ENCODE results near the gene CPNE8. TPM values are rescaled to one million over a fixed set of nuclear protein-coding genes. Genes with fewer than 3 reads are reported as not detected.
"Not testable (repeated sequence)": the region's sequence is repeated elsewhere in the genome, so short reads cannot be mapped to it uniquely, and the experiment has no call there.

CPNE8 gene
- total RNA-seq, 1 donor from 2014 or later: 10.8 TPM

DNA sequence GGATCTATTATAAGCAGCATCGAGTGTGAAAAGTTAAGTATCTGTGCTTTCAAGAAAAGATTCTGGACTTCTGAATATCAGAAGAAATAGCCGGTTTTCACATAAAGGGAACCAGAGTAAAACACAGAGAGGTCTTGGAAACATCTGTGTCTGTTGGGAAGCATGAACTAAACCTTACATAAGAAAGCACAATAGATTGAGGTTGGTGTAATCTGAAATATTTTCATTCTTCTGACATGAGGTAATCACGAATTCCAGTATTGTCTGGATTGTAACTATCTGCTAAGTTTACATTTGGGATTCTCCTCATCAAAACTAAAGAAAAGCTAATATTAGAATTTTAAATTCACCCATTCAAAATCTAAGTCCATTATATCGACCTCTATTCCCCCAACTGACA, 161.3 kb downstream of the CPNE8 start:
- TF ChIP-seq, protein P1, sequence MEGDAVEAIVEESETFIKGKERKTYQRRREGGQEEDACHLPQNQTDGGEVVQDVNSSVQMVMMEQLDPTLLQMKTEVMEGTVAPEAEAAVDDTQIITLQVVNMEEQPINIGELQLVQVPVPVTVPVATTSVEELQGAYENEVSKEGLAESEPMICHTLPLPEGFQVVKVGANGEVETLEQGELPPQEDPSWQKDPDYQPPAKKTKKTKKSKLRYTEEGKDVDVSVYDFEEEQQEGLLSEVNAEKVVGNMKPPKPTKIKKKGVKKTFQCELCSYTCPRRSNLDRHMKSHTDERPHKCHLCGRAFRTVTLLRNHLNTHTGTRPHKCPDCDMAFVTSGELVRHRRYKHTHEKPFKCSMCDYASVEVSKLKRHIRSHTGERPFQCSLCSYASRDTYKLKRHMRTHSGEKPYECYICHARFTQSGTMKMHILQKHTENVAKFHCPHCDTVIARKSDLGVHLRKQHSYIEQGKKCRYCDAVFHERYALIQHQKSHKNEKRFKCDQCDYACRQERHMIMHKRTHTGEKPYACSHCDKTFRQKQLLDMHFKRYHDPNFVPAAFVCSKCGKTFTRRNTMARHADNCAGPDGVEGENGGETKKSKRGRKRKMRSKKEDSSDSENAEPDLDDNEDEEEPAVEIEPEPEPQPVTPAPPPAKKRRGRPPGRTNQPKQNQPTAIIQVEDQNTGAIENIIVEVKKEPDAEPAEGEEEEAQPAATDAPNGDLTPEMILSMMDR (IDR thresholded peaks at IDR 0.05; ENCODE audit: unreplicated experiment): no peak
- Mint-ChIP-seq H3K27ac (ENCODE audit: unreplicated experiment) (no peak overlapping the region), H3K36me3 (ENCODE audit: low read depth, unreplicated experiment) (peaks cover under 1% of the 10 kb centered on the region), H3K27me3 (ENCODE audit: unreplicated experiment) (no peaks in the 10 kb centered on the region), H3K4me1 (ENCODE audit: unreplicated experiment) (no peaks in the 10 kb centered on the region), H3K9me3 (ENCODE audit: unreplicated experiment) (no peaks in the 10 kb centered on the region), H3K4me3 (ENCODE audit: unreplicated experiment) (no peak overlapping the region)
- DNase-seq (ENCODE audit: low spot score): no peak

DNA sequence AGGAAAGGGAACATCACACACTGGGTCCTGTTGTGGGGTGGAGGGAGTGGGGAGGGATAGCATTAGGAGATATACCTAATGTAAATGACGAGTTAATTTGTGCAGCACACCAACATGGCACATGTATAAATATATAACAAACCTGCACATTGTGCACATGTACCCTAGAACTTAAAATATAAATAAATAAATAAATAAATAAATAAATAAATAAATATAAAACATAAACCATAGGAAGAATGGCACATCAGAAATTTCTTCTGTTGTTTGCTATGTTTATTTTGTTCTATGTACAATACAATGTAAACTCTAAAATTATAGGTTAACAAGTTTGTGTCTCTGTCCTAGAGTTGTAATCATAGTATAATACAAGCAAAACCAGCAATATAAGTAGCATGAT, 162.9 kb downstream of the CPNE8 start:
- H3K4me3 Mint-ChIP-seq (ENCODE audit: unreplicated experiment); DNase-seq (ENCODE audit: low spot score); H3K9me3 Mint-ChIP-seq (ENCODE audit: unreplicated experiment); H3K36me3 Mint-ChIP-seq (ENCODE audit: low read depth, unreplicated experiment); H3K4me1 Mint-ChIP-seq (ENCODE audit: unreplicated experiment); H3K27me3 Mint-ChIP-seq (ENCODE audit: unreplicated experiment); H3K27ac Mint-ChIP-seq (ENCODE audit: unreplicated experiment): not testable (repeated sequence)

DNA sequence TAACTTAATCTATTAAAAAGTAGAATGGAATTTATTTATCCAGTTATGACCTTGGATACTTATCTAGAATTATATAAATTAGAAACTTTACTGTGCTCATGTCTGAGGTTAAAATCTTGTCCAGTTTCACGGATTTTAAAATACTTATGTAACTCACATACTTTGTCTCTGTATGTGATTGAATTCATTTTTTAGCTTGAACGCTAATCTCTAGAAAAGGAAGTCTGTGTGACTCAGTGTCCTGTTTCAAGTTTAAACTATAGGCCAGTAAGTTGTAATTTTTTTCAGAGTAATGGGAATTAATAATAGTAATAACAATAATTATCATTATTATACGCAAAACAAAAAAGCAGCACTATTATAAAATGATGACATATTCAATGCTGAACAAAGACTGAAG, 168.6 kb downstream of the CPNE8 start:
- Mint-ChIP-seq H3K27ac (ENCODE audit: unreplicated experiment) (no peak overlapping the region), H3K4me3 (ENCODE audit: unreplicated experiment) (no peak overlapping the region), H3K9me3 (ENCODE audit: unreplicated experiment) (no peaks in the 10 kb centered on the region), H3K4me1 (ENCODE audit: unreplicated experiment) (no peaks in the 10 kb centered on the region), H3K36me3 (ENCODE audit: low read depth, unreplicated experiment) (no peaks in the 10 kb centered on the region), H3K27me3 (ENCODE audit: unreplicated experiment) (no peaks in the 10 kb centered on the region)
- TF ChIP-seq, protein P1 (IDR thresholded peaks at IDR 0.05; ENCODE audit: unreplicated experiment): no peak
- no peak for DNase-seq (ENCODE audit: low spot score)

DNA sequence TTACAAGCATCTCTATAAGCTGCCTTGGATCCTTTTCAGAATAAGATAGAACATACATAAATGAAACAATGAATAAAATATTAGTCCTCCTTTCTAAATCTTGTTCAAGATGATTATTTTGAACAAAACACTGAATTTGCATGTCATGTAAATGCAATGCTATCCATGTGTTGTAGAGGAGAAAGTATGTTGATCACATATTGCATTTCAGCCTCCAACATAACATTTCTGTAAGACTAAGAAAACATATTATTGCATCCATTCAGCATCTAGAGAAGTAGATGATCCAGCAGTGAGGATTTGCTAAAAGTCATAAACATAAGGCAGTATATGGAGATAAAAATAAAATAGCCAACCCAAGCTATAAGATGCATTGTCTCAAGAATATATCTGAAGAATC, 172.6 kb downstream of the CPNE8 start:
- no peak for DNase-seq (ENCODE audit: low spot score)
- H3K4me1 Mint-ChIP-seq (ENCODE audit: unreplicated experiment): no peaks in the 10 kb centered on the region
- H3K27me3 Mint-ChIP-seq (ENCODE audit: unreplicated experiment): no peaks in the 10 kb centered on the region
- no peak overlapping the region for H3K27ac Mint-ChIP-seq (ENCODE audit: unreplicated experiment)
- H3K36me3 Mint-ChIP-seq (ENCODE audit: low read depth, unreplicated experiment): no peaks in the 10 kb centered on the region
- H3K4me3 Mint-ChIP-seq (ENCODE audit: unreplicated experiment): no peak overlapping the region
- TF ChIP-seq, protein P1 (IDR thresholded peaks at IDR 0.05; ENCODE audit: unreplicated experiment): no peak
- H3K9me3 Mint-ChIP-seq (ENCODE audit: unreplicated experiment): no peaks in the 10 kb centered on the region

DNA sequence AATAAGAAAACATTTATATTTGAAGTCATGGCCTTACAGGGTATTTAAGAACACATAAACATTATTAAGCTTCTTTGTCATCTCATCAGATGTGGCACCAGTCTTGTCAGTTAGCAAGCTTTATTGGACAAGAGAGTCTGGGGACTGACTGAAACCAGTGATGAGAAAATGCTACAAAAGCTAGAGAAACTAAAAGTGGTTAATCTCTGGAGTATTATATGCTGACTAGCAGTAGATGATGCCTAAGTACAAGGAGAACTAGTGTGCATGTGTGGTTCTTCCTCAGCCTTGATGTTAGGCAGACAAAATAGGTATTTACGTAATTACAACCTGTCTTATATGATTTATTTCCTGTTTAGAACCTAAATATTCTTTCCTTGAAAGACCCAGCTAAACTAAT, 176.5 kb downstream of the CPNE8 start:
- no peaks in the 10 kb centered on the region for H3K27me3 Mint-ChIP-seq (ENCODE audit: unreplicated experiment)
- DNase-seq (ENCODE audit: low spot score): no peak
- no peak overlapping the region for H3K4me3 Mint-ChIP-seq (ENCODE audit: unreplicated experiment)
- H3K9me3 Mint-ChIP-seq (ENCODE audit: unreplicated experiment): no peaks in the 10 kb centered on the region
- no peaks in the 10 kb centered on the region for H3K36me3 Mint-ChIP-seq (ENCODE audit: low read depth, unreplicated experiment)
- TF ChIP-seq, protein P1 (IDR thresholded peaks at IDR 0.05; ENCODE audit: unreplicated experiment): no peak
- no peak overlapping the region for H3K27ac Mint-ChIP-seq (ENCODE audit: unreplicated experiment)
- H3K4me1 Mint-ChIP-seq (ENCODE audit: unreplicated experiment): no peaks in the 10 kb centered on the region

All from endothelial cell (in vitro differentiated cells).